GM23338 (cell line): Measurements from ENCODE around the gene SF1.

Source experiments
- CTCF ChIP-seq, 2 experiments: fragments of 200-600 bp in 1 of 2; sonication (generic) in 1 of 2; conservative IDR thresholded peaks; 2 replicates each; pipeline versions ENCODE4 v1.5.1 to v1.6.1; 2016 to 2017; ENCODE audit warnings: antibody characterized with exemption in 2 of 2, low read depth in 2 of 2, mild to moderate bottlenecking in 2 of 2, moderate library complexity in 1 of 2
- ETS1 ChIP-seq: IDR thresholded peaks from 2 replicates; pipeline ENCODE4 v1.6.1; 2016; ENCODE audit warnings: antibody characterized with exemption
- EZH2 ChIP-seq: fragments of 200-600 bp; sonication (generic); IDR thresholded peaks from one replicate; pipeline ENCODE4 v1.8.0; 2017; ENCODE audit warnings: antibody characterized with exemption, mild to moderate bottlenecking, low read depth; ENCODE audit not compliant: unreplicated experiment
- POLR2AphosphoS5 ChIP-seq: IDR thresholded peaks from 2 replicates; pipeline ENCODE4 v1.6.1; 2016; ENCODE audit warnings: antibody characterized with exemption, low read depth
- STAT1 ChIP-seq: IDR thresholded peaks from one replicate; pipeline ENCODE4 v1.6.1; 2016; ENCODE audit warnings: antibody characterized with exemption; ENCODE audit not compliant: unreplicated experiment
- ZNF114 ChIP-seq: fragments of 250-450 bp; sonication (Bioruptor Pico); IDR thresholded peaks from 2 replicates; pipeline ENCODE4 v1.5.0; 2020; ENCODE audit warnings: mild to moderate bottlenecking, moderate library complexity

GRCh38 chr11:64758330-64759079, 19.8 kb downstream of the SF1 start:
- TF ChIP-seq EZH2: no peak
- TF ChIP-seq ZNF114 (CRISPR knock-in tag): no peak
- no peak for TF ChIP-seq CTCF (conservative IDR thresholded peaks at IDR 0.05; ENCODE audit: low read depth in 2 of 2)
- no peak for TF ChIP-seq ETS1
- no peak for TF ChIP-seq STAT1
- TF ChIP-seq POLR2AphosphoS5: no peak
